ENCODE results near the gene APLP1. TPM values are rescaled to one million over a fixed set of nuclear protein-coding genes. Genes with fewer than 3 reads are reported as not detected.
"Not testable (repeated sequence)": the region's sequence is repeated elsewhere in the genome, so short reads cannot be mapped to it uniquely, and the experiment has no call there.

The APLP1 gene
- polyA plus RNA-seq, 1 donor, result 25.0 TPM

DNA sequence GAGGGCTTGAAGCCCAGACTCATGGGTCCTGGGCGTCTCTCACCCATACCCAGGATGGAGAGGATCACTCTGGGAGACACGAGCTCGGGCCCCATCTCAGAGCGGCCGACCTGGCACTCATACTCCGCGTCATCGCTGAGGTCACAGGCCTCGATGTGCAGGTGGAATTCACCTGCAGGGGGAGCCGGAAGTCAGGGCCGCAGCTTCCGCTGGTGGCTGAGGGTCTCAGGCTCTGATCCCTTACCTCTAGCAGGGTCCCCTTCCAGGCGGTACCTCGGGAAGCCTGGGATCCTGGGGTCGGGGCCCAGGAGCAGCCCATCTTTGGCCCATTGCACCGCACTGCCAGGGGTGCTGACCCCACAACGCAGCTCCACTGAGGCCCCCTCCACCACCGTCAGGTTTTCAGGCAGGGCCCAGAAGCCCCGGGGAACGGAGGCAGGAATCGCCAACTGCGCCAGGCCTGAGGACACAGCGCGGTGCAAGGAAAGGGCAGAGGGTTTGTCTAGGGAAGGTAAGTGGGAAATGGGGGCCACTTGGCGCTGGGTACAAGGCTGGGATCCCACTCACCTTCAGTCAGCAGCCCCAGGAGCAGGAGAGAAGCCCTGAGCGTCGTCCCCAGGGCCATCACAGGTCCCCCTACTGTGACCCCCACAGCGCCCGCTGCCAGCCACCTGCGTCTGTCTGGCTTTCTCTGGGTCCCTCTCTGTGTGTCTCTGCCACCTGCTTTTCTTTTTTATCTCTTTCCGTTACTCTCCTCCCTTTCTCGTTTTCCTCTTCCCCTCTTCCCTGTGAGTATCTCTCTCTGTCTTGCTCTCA, 17.0 kb upstream of the APLP1 start:
- no peak for DNase-seq

DNA sequence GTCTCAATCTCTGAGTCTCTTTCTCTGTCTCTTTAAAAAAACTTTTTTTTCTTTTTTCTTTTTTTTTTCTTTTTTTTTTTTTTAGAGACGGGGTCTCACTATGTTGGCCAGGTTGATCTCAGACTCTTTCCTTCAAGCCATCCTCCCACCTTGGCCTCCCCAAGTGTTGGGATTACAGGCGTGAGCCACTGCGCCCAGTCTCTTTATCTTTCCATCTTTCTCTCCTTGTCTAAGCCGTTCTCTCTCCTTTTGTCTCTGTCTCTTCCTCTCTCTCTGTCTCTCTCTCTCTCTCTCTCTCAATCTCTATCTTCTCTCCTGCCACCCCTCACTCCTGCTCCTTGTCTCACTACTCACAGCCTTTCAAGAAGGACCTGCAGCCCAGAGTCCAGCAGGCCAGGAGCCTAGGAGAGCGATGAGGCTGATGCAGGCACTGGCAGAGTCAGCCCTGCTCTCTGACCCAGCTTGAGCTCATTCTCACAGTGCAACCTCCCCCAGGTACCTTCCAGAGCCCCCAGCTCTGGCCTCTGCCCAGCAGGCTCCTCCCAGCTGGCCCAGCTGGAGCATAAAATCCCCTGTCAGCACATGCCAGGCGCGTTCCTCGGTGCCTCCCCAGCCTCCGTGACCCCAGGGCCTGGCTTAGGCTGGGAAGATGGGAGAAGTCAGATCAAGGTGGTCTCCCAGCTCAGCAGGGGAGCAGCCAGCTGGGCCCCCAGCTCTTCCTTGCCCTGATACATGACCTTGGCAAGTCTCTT, 16.2 kb upstream of the APLP1 start, which contains the start of gene NPHS1:
Gene NPHS1, minus strand, starts transcription at position 476 of the 752 bp plus-strand sequence. CDS start 667 bp downstream, outside the sequence.
- no peak for DNase-seq

DNA sequence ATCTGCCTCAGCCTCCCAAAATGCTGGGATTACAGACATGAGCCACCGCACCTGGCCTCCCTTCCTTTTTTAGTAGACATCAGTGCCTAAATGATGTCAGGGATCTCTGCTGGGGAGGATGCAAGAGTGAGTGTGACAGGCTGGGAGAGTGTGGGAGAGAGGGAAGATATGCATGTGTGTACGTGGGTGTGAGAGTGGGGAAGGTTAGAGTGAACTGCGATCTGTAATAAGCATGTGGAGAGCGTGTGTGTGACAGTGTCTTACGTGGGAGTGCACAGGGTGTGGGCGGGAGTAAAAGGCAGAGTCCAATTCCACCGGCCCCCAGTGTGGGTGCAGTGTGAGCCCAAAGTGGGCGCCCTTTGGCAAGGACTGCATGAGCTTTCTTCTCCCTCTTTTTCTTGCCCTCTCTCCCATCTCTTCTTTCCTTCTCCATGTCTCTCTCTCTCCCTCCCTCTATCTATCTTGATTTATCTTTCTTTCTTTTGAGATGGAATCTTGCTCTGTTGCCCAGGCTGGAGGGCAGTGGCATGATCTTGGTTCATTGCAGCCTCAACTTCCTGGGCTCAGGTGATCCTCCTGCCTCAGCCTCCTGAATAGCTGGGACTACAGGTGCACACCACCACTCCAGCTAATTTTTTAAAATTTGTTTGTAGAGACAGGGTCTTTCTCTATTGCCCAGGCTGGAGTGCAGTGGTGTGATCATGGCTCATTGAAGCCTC, 15.2 kb upstream of the APLP1 start:
- DNase-seq, result no peak

GRCh38 chr19:35856546-35857149, 11.7 kb upstream of the APLP1 start, which contains the start of gene KIRREL2:
Gene KIRREL2, plus strand, starts transcription at chr19:35856911. Its CDS starts 209 bp downstream, at chr19:35857120.
- DNase-seq, result no peak

- DNase-seq, result no peak
Observed at GRCh38 chr19:35858311-35858710, 10.1 kb upstream of the APLP1 start.

GRCh38 chr19:35859414-35859813, 9.0 kb upstream of the APLP1 start:
- no peak for DNase-seq

- no peak for DNase-seq
Observed at GRCh38 chr19:35860436-35860817, 7.9 kb upstream of the APLP1 start.

- DNase-seq, result no peak
Observed at GRCh38 chr19:35860818-35861639, 7.3 kb upstream of the APLP1 start.

GRCh38 chr19:35861640-35862160, 6.7 kb upstream of the APLP1 start:
- DNase-seq, result no peak

GRCh38 chr19:35862528-35862927, 5.8 kb upstream of the APLP1 start:
- no peak for DNase-seq

DNA sequence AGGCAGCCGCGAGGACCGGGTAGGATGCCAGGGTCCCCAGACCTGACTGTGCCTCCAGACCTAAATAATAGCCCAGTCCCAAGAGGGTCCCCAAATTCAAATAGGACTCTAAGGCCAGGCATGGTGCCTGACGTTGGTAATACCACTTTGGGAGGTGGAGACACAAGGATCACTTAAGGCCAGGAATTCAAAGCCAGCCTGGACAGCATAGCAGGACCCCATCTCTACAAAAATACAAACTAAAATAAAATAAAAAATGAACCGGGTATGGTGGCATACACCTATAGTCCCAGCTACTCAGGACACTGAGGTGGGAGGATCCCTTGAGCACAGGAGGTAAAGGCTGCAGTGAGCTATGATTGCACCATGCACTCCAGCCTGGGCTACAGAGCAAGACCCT, 5.4 kb upstream of the APLP1 start:
- DNase-seq, result no peak

GRCh38 chr19:35868823-35869326, 501 bp downstream of the APLP1 start:
- no peak for DNase-seq

GRCh38 chr19:35869327-35870123, 1.2 kb downstream of the APLP1 start:
- DNase-seq, result no peak

DNA sequence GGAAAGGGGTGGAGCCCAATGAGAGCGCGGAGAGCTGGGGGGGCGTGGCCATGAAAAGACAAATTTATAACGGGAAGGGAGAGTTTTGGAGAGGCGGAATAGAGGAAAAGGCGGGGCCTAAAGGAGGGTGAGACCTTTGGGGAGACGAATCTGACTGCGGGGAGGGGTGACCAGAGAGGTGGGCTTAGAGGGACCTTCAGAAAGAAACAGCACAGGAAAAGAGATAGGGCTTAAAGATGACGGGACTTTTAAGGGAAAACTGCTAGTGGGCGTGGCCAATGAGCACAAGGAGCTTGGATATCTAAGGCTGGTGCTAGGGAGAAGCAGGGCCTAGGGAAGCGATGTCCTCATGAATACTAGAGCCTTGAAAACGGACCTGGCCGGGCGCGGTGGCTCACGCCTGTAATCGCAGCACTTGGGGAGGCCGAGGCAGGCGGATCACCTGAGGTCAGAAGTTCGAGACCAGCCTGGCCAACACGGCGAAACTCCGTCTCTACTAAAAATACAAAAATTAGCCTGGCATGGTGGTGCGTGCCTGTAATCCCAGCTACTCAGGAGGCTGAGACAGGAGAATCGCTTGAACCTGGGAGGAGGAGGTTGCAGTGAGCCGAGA, 1.9 kb downstream of the APLP1 start:
- not testable (repeated sequence) for DNase-seq

GRCh38 chr19:35870798-35871197, 2.4 kb downstream of the APLP1 start:
- no peak for DNase-seq

DNA sequence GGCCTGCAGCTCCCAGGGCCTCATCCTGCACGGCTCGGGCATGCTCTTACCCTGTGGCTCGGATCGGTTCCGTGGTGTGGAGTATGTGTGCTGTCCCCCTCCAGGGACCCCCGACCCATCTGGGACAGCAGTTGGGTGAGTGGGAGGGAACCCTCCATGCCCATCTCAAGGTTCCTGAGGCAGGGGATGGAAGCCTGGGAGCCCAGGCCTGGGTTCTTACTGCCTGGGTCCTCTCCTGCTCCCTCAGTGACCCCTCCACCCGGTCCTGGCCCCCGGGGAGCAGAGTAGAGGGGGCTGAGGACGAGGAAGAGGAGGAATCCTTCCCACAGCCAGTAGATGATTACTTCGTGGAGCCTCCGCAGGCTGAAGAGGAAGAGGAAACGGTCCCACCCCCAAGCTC, 3.2 kb downstream of the APLP1 start:
- DNase-seq, result no peak

GRCh38 chr19:35872180-35872579, 3.8 kb downstream of the APLP1 start:
- no peak for DNase-seq

- no peak for DNase-seq
Observed at GRCh38 chr19:35874392-35874930, 6.1 kb downstream of the APLP1 start.

DNA sequence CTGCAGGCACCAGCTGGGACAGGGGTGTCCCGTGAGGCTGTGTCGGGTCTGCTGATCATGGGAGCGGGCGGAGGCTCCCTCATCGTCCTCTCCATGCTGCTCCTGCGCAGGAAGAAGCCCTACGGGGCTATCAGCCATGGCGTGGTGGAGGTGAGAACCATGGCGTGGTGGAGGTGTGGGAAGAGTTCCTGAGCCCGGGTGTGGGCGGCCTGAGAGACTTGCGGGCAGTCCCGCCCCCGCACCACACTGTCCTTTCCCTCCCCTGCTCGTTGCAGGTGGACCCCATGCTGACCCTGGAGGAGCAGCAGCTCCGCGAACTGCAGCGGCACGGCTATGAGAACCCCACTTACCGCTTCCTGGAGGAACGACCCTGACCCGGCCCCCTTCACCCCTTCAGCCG, 10.7 kb downstream of the APLP1 start:
- no peak for DNase-seq

Measured in left kidney (tissue), 2 donors.